ENCODE measurements around the gene BRME1.

The BRME1 gene

GRCh38 chr19:13843104-13843921 is 62.6 kb downstream of the BRME1 start:
- DNase-seq: no peak

DNA sequence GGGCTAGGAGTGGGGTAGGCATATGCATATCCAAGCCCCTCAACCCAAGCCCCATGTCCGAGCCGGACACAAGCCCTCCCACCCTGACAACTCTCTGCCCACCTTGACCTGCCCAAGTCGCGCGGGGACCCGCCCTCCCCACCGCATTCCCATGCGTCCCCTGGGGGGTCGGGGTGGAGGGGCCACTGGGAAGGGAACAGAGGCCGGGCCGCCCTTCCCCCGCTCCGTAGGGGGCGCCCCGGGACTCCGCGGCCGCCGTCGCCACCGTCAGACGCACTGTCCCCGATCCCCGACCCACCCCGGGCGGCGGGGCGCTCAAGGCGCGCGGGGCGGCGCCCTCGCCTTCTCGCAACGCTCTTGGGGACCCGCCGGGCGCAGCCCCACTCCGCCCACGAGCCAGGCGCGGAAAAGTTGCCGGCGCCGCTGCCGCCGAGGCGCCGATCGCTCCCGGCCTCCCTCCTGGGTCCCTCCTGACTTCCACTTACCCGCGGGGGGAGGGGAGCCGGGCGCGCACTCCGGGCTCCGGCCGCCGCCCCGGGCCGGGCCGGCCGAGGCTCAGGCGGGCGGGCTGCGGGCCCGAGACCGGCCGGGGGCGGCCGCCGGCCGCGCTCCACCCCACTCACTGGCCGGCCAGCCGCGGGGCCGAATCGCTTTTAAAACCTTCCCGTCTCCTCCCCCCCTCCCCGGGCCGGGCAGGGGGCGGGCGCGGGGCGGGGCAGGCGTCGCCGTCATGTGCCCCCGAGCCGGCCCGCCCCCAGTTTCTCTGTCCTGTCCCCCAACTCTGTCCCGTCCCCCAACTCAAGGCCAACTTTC is 63.4 kb downstream of the BRME1 start:
- DNase-seq: no peak

DNA sequence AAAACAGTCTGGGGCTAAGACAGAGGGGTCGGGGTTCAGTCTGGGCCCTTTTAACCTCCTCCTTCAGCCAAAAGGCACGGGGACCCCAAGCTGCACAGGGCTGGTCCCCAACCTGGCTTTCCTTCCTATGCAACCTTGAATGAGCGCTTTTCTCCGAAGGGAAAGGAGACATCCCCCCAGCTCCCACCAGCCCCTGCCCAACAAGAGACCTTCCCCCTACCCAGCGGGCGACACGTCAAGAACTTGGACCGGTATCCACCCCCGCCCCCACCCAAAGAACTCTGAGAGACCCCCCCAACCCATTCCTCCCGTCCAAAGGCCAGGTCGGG is 64.0 kb downstream of the BRME1 start:
- DNase-seq: no peak

- no peak for DNase-seq
These were observed 64.6 kb downstream of the BRME1 start for GRCh38 chr19:13841086-13841961.

- DNase-seq: no peak
These were observed 65.4 kb downstream of the BRME1 start for GRCh38 chr19:13840305-13841085.

DNA sequence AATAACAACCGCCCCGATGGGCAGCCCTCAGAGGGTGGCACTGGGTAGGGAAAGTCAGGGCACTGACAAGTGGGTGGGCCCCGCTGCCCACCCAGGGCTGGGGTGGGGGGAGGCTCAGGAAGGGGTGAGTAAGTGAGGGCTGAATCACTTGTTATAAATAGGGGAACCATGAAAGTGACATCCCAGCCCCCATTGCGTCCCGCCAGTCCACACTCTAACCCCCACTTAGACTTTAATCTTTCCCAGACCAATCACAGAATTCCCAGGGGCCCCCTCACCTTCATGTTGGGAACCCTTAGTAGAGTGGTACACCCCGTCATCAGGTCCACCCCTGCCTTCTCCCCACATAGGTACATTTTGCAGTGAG is 66.0 kb downstream of the BRME1 start:
- no peak for DNase-seq

- no peak for DNase-seq
These were observed 66.6 kb downstream of the BRME1 start for GRCh38 chr19:13839130-13839937.

DNA sequence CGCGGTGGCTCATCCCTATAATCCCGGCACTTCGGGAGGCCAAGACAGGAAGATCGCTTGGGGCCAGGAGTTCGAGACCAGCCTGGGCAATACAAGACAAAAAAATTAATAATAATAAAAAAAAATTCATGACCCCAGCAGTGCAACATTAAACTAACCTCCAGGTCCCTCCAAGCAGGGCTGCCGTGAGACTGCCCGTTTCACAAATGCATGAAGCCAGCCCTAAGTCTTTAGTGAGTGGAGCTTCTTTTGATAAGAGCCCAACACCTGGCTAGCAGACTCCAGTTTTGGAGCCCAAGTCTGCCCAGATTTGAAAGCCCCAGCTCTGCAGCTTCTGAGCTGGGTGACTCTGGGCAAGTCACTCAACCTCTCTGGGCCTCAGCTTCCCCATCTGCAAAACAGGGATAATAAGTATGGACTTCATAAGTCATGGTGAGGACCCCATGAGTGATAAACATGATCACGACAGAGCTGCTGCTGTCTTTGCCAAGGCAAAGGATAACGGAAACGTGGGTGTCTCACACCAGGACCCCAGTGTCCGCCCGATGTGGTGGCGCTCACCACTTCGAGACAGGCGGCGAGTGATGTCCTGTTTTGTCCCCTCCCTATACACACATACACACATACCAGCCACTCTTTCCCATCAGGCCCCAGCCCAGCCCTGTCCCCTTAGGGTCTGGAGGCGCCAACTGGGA is 67.3 kb downstream of the BRME1 start:
- no peak for DNase-seq

DNA sequence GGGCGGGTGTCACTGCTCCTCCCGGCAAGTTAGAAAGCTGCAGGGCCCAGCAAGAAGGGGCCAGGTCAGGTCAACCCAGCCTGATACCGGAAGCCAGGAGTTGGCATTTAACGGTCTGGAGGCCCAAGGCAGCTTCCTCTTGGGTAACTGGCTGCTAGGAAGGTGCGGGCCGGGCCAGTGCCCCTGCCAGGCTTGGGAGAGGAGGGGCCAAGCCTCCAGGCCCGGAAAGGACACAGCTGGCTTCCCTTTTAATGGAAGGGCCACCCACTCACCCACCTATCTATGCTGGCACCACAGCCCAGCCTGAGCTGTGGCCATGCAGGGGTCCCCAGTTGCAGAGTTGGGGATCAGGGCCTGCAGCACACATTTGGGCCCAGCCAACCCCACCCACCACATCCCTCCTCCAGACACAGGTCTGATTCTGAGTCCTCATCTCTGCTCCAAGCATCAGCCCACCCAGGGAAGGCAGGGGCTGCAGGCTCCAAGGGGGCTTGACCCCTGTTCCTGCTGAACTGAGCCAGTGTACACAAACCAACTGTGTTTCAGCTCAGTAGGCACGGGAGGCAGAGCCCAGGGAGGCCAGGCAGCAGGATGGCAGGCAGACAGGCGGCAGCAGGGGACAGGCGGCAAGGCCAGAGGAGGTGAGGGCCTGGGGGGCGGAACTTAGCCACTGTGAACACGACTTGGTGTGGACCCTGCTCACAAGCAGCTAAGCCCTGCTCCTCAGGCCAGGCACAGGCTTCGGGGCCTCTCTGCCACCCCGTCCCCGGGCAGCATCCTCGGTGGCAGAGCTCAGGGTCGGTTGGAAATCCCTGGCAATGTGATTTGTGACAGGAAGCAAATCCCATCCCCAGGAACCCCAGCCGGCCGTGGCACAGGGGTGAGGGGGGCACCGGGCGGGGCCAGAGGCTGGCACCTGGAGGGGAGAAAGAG is 69.9 kb downstream of the BRME1 start:
- DNase-seq: no peak

- DNase-seq: no peak
These were observed 71.5 kb downstream of the BRME1 start for GRCh38 chr19:13834244-13835069.

GRCh38 chr19:13833330-13834243 is 72.3 kb downstream of the BRME1 start:
- DNase-seq: peak; percentile 84

Data from NCI-H1694 (cell line).